NCI-H226 (cell line): Measurements from ENCODE around the gene TBC1D19.

Experiments used
- DNase-seq: peaks from one replicate; pipeline ENCODE4 v3.0.0-alpha.2; 2015

TBC1D19 gene

DNA sequence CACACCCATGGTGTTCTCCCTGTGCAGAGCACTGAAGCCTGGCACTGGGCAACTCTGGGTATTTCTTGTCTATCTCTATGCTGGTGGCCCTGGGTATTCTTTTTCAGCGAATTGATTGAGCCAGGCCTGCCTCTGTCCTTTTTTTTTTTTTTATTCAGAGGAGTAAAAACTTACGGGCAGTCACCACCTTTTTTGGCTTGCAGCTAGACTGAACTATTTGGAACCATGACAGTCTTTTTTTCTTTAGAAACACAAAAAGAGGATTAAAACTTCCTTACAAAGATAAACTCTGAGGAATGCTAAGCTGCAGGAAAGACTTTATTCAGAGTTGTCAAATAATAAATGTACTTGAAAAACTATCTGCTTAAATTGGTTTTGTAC is 157.6 kb downstream of the TBC1D19 start:
- DNase-seq: no peak

DNA sequence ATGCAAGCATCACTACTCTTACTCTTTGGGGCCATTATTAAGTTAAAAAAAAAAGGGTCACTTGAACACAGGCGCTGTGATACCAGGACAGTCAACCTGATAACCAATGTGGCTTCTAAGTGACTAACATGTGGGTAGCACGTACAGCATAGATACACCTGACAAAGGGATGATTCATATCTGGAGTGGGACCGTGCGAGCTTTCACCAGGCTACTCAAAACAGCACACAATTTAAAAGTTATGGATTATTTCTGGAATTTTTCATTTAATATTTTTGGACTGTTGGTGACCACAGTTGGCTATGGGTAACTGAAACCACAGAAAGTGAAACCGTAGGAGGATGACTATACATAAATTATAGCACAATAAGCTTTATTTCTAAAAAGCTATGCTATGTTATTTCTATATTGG is 162.9 kb downstream of the TBC1D19 start:
- no peak for DNase-seq

DNA sequence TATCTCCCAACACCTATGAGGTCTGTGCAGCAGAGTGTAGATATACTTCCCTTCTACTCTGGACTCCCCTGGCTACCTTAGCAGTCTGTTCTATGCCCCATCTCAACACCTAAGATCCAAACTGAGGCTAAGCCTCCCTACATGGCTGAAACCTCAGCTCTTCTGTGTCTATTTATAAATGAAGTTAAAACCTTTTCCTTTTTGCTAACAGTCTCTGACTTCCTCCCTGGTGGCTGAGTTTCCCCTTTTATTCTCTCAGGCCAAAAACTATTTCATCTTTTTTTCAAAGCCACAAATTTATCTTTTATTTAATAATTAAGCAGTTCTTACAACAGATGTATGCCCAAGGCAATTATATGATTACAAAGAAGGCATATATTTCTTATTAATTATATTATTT is 164.9 kb downstream of the TBC1D19 start:
- no peak for DNase-seq

DNA sequence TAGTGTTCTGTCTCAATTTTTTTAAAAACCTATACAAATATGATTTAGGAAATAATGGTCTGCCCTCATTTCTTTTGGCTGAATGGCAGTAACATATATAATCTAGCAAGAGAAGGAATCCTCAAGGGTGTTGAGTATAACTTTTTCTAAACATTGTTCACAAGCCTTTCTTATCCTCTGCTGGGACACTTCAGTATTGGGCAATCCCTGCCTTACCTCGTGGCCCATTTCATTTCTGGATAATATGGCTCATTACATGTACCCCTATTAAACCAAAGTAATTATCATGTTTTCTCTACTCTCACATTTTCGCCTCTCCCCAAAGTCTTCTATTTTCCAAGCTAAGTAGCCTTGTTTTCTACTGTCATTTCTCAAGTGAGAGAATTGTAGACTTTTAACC is 166.0 kb downstream of the TBC1D19 start:
- DNase-seq: no peak

DNA sequence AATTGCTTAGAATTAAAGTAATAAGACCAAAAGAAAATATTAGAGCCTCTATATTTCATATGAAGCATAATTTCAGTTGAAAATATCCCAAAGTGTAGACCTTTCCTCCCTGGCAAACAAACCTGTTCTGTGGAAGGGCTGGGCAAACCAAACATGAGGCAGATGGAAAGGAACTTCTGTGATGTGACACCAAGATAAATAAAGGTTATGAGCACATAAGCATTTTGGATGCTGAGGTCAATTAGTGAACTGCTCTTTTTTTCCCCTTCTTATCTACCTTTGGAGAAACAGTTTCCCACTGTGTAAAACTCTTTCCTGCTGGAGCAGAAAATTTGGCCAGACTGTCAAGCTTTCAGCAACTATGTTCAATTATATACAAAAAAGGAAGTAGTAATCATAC is 167.1 kb downstream of the TBC1D19 start:
- DNase-seq: no peak

DNA sequence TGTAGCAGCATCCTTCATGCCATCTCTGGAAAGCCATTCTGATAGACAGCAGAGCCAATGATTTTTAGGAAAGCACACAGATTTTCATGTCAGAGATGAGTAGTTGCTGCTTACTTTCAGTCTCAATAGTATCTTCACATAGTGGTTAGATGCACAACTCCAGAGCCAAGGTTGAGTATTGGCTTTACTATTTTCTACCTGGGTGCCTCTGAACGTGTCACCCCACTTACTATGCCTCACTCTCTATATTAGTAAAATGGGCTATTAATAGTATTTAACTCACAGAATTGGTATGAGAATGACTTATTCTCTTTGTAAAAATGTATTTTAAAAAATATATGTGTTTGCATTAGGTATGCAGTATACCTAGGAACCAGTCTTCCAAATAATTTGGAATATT is 168.0 kb downstream of the TBC1D19 start:
- DNase-seq: no peak

DNA sequence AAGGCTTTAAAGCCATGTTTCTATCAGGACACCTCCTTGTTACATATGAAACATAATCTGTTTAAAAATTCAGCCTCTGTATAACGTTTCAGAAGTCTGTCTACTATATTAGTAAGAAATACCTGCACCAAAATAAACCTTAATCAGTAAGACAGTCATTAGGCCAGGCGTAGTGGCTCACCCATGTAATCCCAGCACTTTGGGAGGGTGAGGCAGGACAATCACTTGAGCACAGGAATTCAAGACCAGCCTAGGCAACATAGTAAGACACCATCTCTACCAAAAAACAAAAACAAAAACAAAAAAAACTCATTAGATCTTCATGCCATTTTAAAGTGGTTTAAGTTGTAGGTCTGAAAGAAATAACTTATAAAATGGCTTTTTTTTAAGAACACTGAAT is 169.3 kb downstream of the TBC1D19 start:
- no peak for DNase-seq

DNA sequence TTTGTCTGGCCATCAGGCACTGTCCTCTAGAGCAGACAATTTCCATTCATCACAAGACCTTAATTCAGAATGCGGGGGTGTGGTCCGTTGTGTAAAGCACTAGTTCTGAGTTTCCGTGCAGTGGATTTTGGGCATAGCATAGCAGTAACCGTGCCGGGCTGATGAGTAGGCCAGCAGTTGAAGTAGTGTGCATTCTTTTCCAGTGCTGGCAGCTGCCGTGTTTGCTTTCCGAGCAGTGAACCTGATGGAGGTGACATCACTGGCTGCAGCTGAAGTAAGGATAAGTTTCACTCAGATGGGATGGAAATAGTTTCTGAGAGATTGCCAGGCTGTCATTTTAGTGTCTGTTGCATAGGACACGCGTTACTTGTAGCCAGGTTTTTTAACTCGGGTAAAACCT is 169.7 kb downstream of the TBC1D19 start:
- DNase-seq: no peak

DNA sequence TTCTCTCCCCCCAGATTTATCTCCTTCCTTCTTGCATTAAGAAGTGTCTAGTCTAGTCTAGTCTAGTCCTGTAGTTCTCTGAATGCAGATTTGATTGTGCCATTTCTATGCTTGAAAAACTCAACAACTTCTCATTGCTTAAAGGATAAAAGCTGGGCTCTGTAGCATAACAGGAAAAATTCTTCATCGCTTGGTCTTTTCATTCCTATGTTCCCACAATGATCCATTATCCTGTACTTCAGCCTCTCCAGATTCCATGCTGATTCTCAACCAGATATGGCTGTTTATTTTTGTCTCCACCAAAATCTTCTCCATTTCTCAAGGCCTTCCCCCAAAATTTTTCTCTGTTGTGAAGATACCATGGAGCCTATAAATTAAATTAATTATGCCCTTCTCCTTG is 173.9 kb downstream of the TBC1D19 start:
- no peak for DNase-seq

DNA sequence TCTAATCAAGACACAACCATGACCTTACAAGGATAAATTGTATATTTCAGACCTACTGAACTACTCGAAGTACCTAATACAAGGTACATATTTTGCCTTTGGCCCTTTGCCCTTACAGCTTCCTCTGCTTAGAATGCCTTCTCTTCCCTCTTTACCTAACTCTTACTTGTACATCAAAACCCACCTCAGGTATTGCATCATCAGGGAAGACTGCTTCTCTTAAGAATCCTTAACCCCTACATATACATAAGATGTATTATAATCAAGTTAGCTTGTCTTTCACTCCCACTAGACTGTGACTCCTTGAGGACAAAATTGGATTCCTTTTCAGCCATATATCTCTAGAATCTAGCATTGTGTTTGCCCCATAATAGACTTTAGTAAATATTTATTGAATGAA is 175.0 kb downstream of the TBC1D19 start:
- DNase-seq: no peak

DNA sequence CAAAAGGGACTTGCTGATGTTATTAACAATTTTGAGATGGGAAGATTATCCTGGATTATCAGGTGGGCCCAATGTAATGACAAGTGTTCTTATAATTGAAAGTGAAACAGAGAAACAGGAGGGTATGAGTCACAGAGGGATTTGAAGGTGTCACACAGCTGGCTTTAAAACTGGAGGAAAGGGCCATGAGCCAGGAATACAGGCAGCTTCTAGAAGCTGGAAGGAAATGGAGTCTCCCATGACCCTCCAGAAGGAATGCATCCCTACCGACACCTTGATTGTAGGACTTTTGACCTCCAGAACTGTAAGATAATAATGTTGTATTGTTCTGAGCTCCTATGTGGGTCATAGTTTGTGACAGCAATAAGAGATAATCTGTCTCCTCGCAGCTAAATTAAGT is 178.8 kb downstream of the TBC1D19 start:
- no peak for DNase-seq

DNA sequence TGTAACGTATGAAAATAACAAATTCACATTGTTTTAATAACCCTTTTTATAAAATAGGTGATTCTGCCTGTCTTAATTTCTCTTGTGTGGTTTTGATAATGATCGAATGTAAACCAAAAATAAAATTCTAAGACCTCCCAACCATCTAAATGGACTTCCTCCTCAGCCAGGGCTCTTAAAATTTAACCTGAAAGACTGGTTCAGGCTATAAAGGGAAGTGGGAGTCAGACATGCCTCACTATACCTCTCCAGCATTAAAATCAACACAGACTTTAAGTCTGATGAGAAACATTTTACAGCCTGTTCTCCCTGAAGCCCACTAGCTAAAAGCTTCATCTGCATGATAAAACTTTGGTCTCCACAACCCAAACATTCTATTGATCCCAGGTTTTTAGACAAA is 179.2 kb downstream of the TBC1D19 start:
- DNase-seq: no peak

DNA sequence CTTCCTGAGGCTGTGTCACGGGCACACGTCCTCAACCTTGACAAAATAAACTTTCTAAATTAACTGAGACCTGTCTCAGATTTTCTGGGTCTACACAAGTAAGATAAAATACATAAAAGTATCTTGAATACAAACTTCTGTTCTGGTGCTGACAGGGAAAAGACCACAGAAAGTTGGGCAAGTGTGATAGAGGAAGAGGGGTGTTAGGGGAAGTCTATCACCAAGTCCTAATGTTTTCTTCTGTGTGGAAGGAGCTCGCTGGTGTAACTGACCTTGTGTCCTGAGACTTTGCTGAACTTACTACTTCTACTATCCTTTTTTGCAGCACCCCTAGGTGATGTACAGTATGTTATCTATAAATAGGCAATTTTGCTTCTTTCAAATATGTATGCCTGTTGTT is 179.8 kb downstream of the TBC1D19 start:
- no peak for DNase-seq

DNA sequence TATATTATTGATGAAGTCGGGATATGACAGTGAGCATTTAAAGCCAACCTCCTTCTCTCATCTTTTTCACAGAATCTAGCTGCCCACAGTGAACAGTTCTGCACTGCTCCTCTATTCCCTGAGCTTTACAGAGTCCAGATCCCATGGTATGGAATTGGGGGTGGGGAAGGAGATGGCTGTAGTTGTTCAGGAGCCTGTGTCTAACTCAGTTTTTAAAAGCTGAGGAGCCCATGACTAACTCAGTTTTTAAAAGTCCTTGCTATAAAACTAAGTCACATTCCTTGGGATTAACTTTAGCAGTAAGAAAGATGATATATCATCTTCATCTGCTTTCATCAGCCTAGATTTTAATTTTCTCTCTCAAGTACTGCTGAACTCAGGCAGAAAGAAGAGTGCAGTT is 180.3 kb downstream of the TBC1D19 start:
- no peak for DNase-seq

DNA sequence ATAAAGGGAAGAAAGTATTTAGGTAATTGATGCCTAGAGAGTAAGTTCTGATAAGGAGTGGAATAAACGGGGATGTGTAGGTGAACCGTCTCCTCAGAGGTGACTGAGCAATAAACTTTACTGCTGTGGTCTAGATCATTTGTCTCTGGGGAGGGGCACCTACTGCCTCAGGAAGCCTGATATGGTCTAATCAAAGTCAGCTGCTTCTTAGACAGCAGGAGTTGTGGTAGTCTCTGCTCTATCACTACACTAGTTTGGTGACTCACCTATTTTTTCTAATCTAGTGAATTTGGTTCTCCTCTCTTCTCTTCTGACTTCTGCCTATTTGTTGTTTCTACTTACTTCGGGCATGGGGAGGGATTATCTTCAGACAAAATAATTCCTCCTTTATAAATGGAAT is 181.6 kb downstream of the TBC1D19 start:
- DNase-seq: peak; percentile 3

DNA sequence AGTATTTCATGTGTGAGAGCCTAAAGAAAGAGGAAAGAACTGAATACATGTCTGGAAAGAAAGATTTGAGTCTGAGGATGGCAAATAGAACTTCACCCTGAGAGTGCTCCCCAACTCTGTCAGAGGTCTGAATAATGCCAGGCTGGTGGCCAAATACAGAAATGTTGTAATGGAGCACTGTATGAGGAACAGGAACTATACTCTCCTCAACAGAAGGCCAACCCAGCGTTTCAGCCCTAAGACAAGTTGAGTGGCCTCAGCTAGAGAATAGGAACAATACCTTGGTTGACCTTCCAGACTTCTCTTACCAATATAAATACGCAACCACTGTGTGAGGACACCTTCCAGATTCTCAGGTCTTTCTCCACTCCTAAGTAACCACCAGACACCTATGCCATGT is 182.3 kb downstream of the TBC1D19 start:
- no peak for DNase-seq

DNA sequence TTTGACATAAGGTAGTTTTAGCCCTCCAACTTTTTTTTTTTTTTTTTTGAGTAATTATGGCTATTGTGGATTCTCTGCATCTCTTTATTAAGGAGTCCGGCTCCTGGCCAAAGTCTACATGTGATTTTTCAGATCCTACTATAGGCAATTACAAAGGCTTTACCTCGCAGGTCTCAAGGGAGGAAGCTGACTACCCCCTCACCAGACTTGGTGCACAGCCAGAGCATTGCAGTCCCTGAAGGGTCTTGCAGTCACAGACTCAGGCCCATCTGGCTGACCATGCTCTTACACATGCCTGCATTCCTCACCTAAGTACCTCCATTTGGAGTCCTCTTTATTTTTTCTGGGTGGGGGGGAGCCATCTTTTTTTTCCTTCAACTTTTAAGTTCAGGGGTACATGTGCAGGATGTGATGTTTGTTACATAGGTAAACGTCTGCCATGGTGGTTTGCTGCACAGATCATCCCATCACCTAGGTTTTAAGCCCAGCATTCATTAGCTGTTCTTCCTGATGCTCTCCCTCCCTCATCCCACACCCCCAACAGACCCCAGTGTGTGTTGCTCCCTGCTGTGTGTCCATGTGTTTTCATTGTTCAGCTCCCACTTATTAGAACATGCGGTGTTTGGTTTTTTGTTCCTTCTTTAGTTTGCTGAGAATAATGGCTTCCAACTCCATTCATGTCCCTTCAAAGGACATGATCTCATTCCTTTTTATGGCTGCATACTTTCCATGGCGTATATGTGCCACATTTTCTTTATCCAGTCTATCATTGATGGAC is 188.4 kb downstream of the TBC1D19 start:
- DNase-seq: no peak

DNA sequence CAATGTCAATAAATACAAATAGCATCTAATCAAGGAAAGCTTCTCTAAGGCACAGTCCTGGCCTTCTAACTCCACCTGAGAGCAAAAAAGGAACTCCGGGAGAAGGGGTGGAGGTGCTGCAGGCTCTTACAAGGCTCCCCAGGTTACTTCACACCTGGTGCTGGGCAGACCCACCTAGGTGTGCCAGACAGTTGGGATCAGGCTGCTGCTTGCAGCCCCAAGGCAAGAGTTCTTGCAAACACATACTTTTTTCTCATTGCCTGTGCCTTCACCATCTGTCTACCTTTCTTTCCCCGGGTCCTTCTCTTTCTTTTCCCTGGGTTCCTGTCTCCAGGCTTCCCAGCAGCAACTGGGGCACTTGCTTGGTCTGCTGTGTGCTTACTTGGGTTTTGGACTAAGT is 195.3 kb downstream of the TBC1D19 start:
- DNase-seq: no peak

DNA sequence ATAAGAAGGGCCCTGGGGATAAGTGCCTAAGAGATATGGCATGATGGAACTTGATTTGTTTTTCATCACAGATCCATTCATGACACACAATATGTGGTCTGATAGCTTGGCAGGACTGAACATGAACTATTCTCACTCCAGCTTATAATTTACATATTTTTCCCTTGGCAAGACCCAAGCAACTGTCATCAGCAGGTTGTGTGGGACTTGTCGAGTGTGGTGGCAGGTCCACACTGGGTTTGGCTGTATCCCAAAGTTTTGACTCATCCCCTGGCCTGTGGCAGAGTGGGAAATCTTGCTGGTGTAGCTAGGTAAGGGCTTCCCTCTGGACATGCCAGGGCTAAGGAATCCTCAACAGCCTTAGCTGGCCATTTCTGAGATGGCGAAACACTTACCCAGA is 195.8 kb downstream of the TBC1D19 start:
- DNase-seq: peak; percentile 12

DNA sequence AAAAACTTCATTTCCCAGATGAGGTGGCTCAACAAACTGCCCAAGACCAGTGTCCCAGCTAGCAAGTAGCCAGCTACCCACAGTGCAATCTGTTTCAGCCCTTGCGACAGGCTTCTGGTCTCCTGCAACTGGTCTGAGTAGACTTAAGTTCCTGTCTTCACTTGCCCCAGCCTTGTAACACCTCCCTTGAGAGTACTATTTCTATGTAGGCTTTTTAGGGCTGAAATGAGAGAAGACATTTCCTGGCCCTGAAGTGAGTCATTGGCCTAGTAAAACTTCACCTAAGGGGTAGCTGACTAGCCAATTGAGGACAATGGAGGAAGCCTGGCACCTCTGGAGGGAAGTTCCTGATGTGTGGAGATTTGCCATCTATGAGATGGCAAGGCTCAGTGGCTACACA is 196.7 kb downstream of the TBC1D19 start:
- peak; percentile 5 for DNase-seq

DNA sequence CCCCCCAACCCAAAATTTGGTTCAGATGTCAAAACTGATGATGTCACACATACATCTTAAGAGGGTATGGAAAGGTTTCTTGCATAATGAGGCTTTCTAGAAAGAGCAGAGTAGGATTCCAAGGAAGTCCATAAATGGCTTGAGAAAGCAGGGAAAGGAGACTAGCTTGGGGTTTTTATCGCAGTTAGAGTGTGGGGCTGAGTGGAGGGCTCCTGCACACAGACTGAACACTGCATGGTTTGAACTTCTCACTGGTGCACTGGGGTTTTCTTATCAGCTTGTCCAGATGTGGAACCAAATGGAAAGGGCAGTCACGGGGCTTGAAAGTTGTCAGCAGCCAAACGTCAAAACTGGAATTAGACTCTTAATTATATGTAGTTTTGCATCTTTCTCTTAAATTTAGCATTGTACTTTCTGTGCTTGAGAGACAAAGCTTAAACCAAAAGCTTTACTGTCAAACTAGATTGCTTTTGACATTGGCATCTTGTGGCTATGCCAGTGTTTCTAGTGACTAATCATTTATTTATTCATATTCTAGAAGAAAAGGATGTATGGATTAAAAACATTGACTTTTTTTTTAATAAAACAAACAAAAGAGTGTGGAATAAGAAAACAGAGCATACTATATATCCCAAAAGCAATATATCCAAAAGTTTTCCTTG is 198.4 kb downstream of the TBC1D19 start:
- DNase-seq: no peak

DNA sequence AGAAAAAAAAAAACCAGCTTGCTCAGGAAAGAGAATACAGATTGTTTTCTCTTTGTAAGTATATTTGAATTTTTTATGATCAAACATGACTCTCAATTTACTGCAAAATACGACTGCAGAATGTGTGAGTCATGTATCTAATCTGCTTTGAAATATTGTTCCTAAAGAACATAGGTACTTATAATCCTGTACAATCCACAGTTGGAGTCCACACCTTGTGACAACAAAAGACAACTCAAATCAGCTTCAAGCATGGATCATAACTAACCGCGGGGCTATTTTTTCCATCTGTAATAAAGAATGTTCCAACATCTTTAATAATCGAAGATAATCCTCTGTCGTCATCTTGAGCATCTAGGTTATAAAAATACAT is 198.9 kb downstream of the TBC1D19 start:
- no peak for DNase-seq

DNA sequence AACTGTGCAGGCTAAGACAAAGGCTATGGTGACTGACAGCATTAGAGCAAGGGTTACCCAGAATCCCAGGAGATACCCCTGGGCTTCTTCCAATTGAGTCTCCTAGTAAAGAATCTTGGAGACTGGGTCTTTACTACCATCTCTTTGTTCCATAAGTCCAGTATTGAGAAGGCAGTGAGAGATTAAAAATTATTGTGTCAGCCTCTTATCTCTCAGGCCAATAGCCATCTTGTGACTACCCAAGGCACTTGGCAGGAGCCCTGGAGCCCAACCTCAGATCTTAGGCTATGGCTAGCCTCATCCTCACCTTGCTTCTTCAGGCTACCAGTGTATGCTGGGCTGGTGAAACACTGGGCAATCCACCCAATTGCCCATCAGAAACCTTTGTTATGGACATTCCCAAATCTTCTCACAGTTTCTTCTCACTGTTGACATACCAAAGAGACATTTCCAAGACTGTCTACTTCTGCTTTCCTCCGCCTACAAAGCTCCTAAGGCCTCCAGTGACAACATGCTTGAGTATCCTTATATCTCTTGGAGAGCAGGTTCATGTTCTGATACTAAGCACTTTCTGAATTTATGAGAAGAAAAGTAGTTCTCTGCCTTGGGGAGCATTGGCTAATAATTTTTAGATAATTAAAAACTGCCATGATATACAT is 200.5 kb downstream of the TBC1D19 start:
- DNase-seq: no peak

DNA sequence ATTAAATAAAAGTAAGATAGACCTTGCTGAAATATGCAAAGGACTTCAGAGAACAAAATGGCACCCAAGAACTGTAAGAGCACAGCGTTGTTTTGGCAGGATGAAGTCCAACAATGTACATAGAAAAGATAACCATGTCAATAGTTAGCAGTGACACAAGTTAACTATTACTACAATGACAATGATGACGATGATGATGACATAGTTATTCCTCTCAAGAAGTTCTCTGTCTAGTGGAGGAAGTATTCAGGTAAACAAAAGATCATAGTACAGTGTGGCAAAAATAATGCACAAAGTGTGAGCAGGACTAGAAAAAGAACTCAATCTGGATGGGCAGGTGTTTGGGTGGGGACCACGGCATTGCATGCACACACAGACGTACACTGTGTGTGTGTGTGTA is 201.4 kb downstream of the TBC1D19 start:
- no peak for DNase-seq

DNA sequence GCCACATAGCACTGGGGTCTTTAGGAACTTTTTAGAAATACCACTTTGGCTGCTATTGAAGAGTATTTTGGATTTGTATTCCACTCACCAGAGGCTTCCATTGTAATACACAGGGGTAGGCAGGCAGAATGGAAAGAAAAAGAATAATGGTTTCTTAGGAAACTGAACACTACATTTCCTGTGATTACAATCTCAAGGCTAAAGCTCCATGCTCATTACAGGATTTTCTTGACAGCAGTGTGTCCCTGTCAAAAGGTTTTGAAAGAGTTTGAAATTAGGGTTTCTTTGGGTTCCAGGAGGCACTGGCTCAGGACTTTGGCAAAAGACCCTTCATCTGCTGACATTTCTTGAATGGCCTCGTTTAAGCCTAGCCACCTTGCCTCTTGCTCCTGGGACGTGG is 201.9 kb downstream of the TBC1D19 start:
- no peak for DNase-seq
